HG03039 (cell line): ENCODE measurements around the gene NUP214.
"Not testable (repeated sequence)": the region's sequence is repeated elsewhere in the genome, so short reads cannot be mapped to it uniquely, and the experiment has no call there.

Experiments
- ATAC-seq: cut with Tn5 transposase; IDR thresholded peaks from one replicate; pipeline ENCODE4 v1.9.1; 2021; ENCODE audit warnings: mild to moderate bottlenecking, moderate library complexity; ENCODE audit not compliant: unreplicated experiment

Gene NUP214

DNA sequence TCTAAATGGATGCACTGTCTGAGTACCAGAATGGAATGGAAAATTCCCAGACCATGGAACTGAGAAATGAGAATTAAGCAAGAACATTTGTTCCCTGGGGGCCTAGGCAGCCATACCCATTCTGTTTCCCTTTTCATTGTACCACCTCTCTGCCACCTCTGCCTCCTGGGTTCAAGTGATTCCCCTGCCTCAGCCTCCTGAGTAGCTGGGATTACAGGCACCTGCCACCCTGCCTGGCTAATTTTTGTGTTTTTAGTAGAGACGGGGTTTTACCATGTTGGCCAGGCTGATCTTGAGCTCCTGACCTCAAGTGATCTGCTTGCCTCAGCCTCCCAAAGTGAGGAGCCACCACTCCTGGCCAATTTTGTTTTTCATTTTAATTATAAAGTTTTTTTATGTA lies 33.3 kb downstream of the NUP214 start:
- not testable (repeated sequence) for ATAC-seq

GRCh38 chr9:131160416-131161112 lies 35.2 kb downstream of the NUP214 start:
- no peak for ATAC-seq

- ATAC-seq = no peak
These were observed 36.2 kb downstream of the NUP214 start for GRCh38 chr9:131161585-131161984.

DNA sequence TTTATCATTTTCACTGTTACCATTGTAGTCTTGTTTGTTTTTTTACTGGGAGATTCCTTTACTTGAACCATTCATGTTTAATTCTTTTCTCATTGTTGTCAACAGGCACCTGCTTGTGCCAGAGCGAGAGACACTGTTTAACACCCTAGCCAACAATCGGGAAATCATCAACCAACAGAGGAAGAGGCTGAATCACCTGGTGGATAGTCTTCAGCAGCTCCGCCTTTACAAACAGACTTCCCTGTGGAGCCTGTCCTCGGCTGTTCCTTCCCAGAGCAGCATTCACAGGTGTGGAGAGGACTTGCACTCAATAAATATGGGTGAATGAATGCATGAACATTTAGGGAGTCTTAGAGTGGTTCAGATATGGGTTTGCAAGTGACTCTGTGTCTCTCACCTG lies 37.5 kb downstream of the NUP214 start:
- no peak for ATAC-seq

GRCh38 chr9:131165523-131165922 lies 40.1 kb downstream of the NUP214 start:
- no peak for ATAC-seq

- no peak for ATAC-seq
These were observed 41.8 kb downstream of the NUP214 start for GRCh38 chr9:131167146-131167692.

- no peak for ATAC-seq
These were observed 42.5 kb downstream of the NUP214 start for GRCh38 chr9:131167936-131168335.

DNA sequence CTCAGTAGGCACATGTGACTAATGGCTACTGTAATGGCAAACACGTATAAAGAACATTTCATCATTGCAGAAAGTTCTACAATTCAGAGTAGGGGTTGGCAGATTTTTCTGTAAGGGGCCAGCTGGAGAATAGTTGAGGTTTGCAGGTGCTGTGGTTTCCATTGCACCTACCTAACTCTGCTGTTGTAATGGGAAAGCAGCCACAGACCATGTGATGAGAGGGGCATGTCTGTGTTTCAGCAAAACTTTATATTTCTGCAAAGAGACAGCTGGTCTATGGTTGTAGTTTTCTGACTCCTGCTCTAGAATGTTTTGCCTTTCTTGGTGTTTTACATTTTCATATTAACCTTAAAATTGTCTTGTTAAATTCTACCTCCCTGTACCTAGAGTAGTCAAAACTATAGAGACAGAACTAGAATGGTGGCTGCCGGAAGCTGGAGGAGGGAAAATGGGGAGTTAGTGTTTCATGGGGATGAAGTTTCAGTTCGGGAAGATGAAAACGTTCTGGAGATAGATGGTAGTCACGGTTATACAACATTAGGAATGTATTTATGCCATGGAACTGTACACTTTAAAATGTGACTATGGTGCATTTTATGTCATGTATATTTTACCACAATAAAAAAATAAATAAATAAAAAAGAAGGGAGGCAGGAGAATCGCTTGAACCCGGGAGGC lies 44.3 kb downstream of the NUP214 start:
- ATAC-seq = no peak

- no peak for ATAC-seq
These were observed 48.6 kb downstream of the NUP214 start for GRCh38 chr9:131173995-131174394.

DNA sequence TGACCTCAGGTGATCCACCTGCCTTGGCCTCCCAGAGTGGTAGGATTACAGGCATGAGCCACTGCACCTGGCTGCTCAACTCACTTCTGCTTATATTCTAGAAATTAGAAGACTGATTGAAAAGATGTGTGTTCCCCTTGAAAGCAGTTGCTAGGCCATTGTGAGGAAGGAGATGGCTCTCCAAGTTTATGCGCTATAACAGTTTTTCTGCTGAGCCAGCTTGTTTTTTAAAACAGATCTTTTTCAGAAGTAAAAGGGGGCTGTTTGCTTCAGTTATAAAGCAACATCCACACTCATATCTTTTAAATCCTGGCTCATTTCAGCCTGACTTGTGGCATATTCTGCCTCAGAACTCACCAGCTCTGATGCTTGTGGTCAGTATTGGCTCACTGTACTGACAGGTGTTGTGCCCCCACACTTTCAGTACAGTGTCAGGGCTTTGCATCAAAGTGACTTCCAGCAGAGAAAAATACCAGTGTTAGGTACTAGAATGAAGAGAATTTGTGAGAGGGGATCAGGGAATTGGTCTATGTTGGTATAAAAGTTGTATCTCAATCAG lies 49.4 kb downstream of the NUP214 start:
- ATAC-seq = no peak

DNA sequence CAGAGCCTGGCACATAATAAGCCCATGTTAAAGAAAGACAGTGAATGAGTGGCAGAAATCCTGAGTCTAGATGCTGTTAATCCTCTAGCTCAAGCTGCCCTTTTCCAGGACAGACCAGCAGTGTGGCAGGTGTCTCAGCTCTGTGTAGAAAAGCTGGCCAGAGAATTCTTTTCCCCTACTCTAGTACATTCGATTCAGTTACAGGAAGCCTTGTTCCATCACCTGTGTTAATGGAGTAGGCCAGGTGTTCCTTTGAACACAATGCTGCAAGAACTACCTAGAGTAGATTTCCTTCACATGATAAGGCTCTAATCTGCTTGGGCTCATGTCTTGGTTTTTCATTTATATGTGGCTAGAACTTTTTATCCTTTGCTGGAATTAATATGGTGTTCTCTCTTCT lies 52.5 kb downstream of the NUP214 start:
- ATAC-seq = no peak

DNA sequence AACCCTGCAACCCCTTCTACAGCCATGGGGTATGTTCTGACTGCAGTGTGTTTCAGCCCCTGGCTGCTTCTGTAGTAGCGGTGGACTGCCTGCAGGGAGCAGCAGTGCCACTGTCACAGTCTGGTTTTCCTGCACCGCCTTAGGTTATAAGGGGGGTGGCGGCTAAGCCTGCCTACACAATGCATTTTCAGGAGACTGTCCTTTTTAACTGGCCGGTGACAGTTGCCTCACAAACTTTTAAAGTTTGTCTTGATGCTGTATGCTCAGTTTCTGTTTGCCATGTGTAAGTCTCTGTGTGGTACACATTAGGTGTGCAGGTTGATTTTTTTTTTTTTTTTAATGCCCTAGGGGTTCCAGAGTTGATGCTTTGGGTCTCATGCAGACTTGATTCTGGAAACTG lies 53.0 kb downstream of the NUP214 start:
- ATAC-seq = no peak

GRCh38 chr9:131178926-131179325 lies 53.5 kb downstream of the NUP214 start:
- ATAC-seq = no peak

DNA sequence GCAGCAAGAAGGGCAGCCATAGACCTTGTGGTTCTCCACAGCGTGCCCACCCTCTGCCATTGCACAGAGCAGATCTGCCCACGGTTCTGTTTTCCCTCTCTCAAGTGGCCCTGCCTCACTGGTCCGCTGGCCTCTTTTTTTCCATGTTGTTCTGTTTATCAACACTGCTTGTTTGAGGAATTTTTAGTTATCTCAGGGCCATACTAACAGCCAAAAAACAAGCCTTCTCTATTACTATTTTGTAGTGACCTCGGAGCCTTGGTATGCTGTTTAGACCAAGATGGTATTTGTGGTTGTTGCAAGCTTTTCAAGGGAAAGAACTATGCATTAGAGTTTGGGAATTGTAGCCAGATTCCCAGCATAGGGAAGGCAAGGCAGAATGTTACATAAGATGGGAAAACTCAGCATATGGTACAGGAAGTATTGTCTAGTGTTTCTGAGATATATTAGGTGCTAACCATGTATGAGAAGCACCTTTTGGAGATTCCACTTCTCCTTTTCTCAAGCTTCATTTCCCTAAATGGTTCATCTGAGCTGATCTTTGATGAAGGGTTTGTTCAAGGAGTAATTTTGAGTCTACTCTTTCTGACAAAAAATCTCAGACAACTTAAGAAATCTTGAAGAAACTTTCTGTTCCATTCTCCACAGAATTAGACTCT lies 54.3 kb downstream of the NUP214 start:
- no peak for ATAC-seq

DNA sequence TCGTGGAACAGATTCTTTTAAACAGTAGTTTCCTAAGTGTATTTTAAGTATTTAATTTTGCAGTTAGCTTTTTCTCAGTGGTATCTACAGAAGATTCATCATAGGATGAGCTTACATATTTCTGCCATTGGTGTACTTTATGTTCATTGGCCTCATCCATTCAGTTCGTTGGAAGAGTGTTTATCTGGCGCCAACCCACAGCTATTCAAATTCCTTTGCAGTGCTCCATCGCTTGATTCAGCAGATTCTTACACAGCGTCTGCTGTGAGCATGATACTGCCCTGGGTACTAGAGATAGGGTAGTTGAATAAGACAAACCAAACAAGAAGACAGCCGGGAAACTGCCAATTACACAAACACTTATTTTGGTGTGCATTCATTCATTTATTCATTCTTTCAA lies 55.1 kb downstream of the NUP214 start:
- ATAC-seq = no peak

DNA sequence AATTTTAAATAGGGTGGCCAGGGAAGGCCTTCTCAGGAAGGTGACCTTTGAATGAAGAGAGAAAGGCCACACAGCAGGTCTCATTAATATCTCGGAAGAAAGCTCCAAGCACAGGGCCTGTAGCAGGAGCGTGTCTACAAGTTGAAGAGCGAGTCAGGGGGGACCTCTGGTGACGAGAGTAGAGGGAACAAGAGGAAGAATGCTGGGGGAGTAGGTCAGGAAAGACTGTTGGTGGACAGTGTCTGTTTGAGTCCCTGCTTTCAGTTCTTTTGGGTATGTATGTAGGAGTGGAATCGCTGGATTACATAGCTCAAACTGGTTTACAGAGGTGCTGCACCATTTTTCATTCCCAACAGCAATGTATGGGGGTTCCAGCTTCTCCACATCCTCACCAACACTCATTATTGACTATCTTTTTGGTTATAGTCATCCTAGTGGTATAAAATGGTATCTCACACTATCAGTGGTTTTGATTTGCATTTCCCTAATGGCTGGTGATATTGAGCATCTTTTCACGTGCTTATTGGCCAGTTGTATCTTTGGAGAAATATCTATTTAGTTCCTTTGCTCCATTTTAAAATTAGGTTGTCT lies 55.8 kb downstream of the NUP214 start:
- no peak for ATAC-seq

DNA sequence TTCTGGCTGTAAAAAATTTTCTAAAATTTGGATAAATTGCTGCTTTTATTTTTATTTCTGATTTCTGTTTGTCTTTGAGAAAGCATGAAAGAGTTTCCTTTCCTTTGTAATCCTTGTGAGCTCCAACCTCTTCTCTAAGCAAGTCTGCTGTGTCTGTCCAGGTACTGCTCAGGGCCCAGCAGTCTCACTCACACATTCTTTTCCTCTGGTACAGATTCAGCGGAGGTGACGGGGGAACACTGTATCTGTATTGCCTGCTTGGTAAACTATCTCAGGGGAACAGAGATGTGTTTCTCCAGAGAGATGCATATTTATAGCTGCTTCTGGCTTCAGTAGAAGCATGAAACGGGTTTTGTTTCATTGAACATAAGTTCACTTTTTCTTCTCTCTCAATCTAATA lies 60.5 kb downstream of the NUP214 start:
- ATAC-seq = no peak

- no peak for ATAC-seq
These were observed 61.2 kb downstream of the NUP214 start for GRCh38 chr9:131186622-131187021.

DNA sequence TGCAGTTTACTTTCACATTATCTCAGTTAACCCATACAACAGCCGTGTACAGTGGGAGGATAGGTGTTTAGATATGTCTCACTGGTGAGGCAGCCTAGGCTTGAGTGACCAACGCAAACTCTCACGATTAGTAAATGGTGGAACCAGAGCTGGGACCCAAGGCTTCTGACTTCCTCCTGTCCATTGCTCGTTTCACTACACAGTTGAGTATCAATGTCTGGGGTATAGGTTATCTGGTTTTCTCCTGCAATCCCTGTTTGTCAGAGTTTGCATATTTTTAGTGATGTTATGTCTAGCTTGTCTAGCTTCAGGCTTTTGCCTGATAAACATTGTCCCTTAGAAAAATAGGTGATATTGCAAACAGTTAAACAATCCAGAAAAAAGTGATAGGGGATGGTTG lies 62.6 kb downstream of the NUP214 start:
- no peak for ATAC-seq

DNA sequence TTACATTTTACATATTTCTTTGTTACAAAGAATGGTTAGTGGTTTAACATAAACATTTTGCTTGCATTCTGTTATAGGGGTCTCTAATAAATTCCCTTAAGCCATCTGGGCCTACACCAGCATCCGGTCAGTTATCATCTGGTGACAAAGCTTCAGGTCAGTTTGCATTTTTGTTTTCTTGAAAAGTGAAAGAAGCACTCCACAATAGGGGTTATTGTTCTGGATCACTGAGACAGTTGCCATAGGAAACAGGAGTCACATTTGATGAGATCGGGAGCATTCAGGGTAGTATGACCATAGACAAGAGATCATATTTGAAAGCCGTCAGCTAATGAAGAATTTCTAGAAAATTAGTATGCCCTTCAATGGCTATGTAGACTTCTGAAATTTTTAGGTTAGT lies 63.6 kb downstream of the NUP214 start:
- no peak for ATAC-seq

GRCh38 chr9:131190191-131190590 lies 64.8 kb downstream of the NUP214 start:
- ATAC-seq = no peak
